Measurements from ENCODE around the gene COLEC12.

COLEC12 gene

DNA sequence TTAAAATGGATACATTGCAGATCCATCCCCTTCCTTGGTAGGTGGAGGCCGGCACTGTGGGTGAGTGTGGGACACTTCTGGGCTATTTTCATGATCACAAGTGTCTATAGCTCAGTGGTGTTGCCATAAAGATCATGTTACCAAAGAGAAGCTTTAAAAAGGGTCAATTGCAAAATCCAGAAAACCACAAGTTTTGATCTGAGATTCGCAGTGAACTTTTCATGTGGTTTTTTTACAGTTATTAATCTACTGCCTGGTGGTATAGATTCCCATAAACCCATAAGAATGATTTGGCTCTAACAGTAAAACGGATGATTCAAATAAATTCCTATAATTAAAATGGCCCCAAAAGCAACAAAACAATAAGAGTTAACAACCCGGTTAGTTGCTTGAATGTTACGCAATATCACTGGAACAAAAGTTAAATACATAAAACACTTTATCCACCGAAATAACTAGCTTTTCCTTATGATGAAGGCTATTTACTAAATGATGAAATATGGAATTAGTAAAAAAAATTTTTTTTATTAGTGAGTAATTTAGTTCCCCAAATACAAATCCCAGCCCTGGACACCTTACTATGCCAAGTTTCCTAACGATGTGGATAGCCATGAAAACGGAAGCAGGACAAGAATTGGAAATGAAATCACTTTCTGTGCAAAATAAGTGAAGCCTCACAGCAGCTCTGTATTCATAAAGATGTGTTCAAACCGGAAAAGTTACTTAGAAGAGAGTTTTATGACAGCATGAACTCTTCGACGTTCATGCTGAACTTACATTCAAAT lies 137.0 kb downstream of the COLEC12 start:
- H3K4me3 ChIP-seq (ENCODE audit: low read length), result no peak overlapping the region
- peak overlapping the region; percentile 40 for H3K27ac ChIP-seq (ENCODE audit: low read depth, low read length)
- H3K9ac ChIP-seq (ENCODE audit: low read length), result no peak overlapping the region
- H3K27me3 ChIP-seq (ENCODE audit: control insufficient read depth, insufficient read depth, low read length), result no peaks in the 10 kb centered on the region
- peaks cover 7% of the 10 kb centered on the region for H3K4me1 ChIP-seq (ENCODE audit: control insufficient read depth, insufficient read depth, low read length)
- H3K36me3 ChIP-seq (ENCODE audit: control insufficient read depth, insufficient read depth, low read length), result no peaks in the 10 kb centered on the region

DNA sequence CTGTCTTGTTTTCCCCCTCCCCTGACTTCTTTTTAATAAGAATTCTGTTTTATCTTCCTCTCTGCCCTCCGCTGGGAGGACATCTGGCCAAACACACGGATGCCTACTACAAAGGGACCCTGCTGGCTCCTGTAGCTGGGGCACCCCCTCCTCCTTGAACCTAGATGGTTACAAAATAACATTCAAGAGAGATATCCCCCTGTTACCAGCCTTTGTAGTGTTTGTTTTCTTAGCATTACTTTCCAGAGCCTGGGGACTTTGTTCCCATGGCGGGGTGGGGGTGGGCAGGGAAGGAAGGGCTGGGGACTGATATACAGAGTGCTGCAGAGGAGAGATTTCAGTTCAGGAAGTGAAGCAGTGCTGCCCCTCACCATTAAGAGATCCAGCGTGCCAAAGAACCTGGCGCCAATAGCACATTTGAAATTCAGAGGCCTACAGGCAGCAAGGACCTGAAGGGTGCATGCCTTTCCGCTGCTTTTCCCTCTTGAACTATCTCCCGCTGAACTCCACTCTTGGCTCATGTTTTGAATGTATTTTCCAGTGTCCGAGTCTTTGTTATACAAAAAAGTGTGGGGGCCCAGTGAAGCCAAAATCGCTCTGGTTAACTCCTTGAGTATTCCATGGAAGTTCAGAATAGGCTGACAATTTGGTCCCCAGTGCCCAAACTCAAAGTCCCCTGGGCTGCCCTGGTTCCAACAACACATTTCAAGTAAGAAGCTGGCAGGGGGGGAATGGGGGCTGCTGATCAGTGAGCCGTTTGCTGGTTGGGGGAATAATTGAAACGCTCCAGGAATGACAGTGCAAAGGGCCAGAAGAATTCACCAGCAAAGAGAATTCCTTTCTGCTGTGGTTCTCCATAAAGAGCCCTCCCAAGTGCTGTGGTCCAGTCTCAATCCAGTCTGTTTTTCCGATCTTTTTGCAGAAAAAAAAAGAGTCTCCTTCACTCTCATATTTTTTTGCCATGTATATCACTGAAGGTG lies 137.9 kb downstream of the COLEC12 start:
- Histone ChIP-seq H3K9ac (ENCODE audit: low read length) (no peak overlapping the region), H3K4me1 (ENCODE audit: control insufficient read depth, insufficient read depth, low read length) (peaks cover 4% of the 10 kb centered on the region), H3K27ac (ENCODE audit: low read depth, low read length) (peak overlapping the region; percentile 40), H3K36me3 (ENCODE audit: control insufficient read depth, insufficient read depth, low read length) (no peaks in the 10 kb centered on the region), H3K4me3 (ENCODE audit: low read length) (no peak overlapping the region), H3K27me3 (ENCODE audit: control insufficient read depth, insufficient read depth, low read length) (no peaks in the 10 kb centered on the region)

DNA sequence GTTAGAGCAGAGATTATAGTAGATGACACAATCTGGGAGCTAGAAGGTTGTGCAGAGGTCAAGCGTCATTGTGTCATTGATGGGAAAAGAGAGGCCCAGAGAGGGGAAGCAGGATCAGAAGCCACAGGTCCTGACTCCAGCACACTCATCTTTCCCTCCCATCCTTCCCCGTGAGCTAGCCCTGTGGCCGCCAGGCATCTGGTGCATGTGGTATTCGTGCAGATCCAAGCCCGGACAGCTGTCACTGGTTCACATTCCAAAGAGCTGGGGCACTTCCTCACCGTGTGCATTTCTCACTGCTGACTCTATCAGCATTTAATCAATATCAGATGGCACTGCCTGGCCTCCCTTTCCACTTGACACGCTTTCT lies 138.6 kb downstream of the COLEC12 start:
- no peaks in the 10 kb centered on the region for H3K27me3 ChIP-seq (ENCODE audit: control insufficient read depth, insufficient read depth, low read length)
- H3K9ac ChIP-seq (ENCODE audit: low read length), result no peak overlapping the region
- H3K36me3 ChIP-seq (ENCODE audit: control insufficient read depth, insufficient read depth, low read length), result no peaks in the 10 kb centered on the region
- no peak overlapping the region for H3K27ac ChIP-seq (ENCODE audit: low read depth, low read length)
- peaks cover 8% of the 10 kb centered on the region for H3K4me1 ChIP-seq (ENCODE audit: control insufficient read depth, insufficient read depth, low read length)
- no peak overlapping the region for H3K4me3 ChIP-seq (ENCODE audit: low read length)

- H3K4me3 ChIP-seq (ENCODE audit: low read length), result no peak overlapping the region
- H3K27ac ChIP-seq (ENCODE audit: low read depth, low read length), result no peak overlapping the region
- no peaks in the 10 kb centered on the region for H3K36me3 ChIP-seq (ENCODE audit: control insufficient read depth, insufficient read depth, low read length)
- no peaks in the 10 kb centered on the region for H3K27me3 ChIP-seq (ENCODE audit: control insufficient read depth, insufficient read depth, low read length)
- H3K9ac ChIP-seq (ENCODE audit: low read length), result no peak overlapping the region
- peaks cover 15% of the 10 kb centered on the region for H3K4me1 ChIP-seq (ENCODE audit: control insufficient read depth, insufficient read depth, low read length)
These were observed 139.3 kb downstream of the COLEC12 start for GRCh38 chr18:361100-361732.

DNA sequence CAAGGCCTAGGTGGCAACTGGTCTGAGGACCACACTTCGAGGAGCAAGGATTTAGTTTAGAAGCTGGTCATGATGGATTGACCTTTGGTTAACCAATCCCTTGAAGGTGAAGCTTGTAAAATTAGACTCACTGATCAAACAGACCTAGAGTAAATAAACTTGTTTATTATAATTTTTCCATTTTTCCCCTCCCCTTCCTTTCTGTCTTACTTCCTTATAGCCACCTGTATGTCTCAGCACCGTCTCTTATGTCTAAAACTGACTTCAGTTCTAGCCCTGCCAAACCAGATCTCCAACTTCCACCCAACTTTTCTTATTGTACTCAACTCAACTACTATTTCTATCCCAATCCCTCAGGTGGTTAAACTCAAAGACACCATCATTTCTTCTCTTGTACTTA lies 139.8 kb downstream of the COLEC12 start:
- H3K4me1 ChIP-seq (ENCODE audit: control insufficient read depth, insufficient read depth, low read length), result peaks cover 20% of the 10 kb centered on the region
- no peaks in the 10 kb centered on the region for H3K27me3 ChIP-seq (ENCODE audit: control insufficient read depth, insufficient read depth, low read length)
- no peak overlapping the region for H3K27ac ChIP-seq (ENCODE audit: low read depth, low read length)
- no peak overlapping the region for H3K9ac ChIP-seq (ENCODE audit: low read length)
- no peak overlapping the region for H3K4me3 ChIP-seq (ENCODE audit: low read length)
- H3K36me3 ChIP-seq (ENCODE audit: control insufficient read depth, insufficient read depth, low read length), result no peaks in the 10 kb centered on the region

DNA sequence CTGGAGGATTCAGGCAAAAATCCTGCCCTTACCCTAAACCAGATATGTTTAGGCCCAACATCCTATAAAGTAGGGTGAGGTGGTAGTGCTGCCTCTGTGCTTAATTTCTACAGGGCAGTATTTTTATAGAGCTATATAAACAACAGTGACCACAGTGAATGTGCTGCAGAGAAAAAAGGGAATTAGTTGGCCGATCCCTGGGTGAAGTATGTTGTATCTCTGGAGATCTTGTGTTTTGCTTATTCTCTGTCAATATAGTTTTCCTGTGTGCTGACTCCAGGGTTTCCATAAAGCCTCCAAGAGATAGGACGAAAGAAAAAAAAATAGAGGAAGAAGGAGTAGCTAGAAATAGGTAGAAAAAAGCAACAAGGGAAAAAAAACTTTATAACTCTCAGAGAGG lies 143.7 kb downstream of the COLEC12 start:
- H3K27ac ChIP-seq (ENCODE audit: low read depth, low read length), result peak overlapping the region; percentile 38
- no peaks in the 10 kb centered on the region for H3K36me3 ChIP-seq (ENCODE audit: control insufficient read depth, insufficient read depth, low read length)
- no peak overlapping the region for H3K4me3 ChIP-seq (ENCODE audit: low read length)
- H3K4me1 ChIP-seq (ENCODE audit: control insufficient read depth, insufficient read depth, low read length), result peaks cover 36% of the 10 kb centered on the region
- H3K27me3 ChIP-seq (ENCODE audit: control insufficient read depth, insufficient read depth, low read length), result no peaks in the 10 kb centered on the region
- no peak overlapping the region for H3K9ac ChIP-seq (ENCODE audit: low read length)

- no peak overlapping the region for H3K9ac ChIP-seq (ENCODE audit: low read length)
- no peak overlapping the region for H3K4me3 ChIP-seq (ENCODE audit: low read length)
- H3K27ac ChIP-seq (ENCODE audit: low read depth, low read length), result peak overlapping the region; percentile 38
- H3K36me3 ChIP-seq (ENCODE audit: control insufficient read depth, insufficient read depth, low read length), result no peaks in the 10 kb centered on the region
- H3K4me1 ChIP-seq (ENCODE audit: control insufficient read depth, insufficient read depth, low read length), result peaks cover 36% of the 10 kb centered on the region
- no peaks in the 10 kb centered on the region for H3K27me3 ChIP-seq (ENCODE audit: control insufficient read depth, insufficient read depth, low read length)
These were observed 144.8 kb downstream of the COLEC12 start for GRCh38 chr18:355678-356077.

DNA sequence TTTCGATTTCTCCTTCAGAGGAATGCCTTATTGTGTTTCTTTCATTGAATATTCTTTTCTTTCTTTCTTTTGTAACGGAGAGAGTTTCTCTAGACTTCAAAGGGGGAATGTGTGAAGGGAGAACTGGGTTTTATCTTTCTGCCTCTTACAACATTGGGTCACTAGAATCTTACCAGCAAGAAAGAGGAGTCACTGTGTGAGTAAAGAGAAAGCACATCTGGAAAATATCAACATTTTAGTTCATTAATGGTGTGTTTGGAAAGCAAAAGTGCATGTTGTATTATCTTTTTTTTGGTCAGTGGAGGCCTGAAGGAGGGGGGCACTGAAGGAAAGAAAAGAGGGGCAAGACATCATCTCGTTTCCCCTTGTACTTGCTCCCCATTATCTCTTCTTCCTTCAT lies 146.0 kb downstream of the COLEC12 start:
- Histone ChIP-seq H3K27me3 (ENCODE audit: control insufficient read depth, insufficient read depth, low read length) (no peaks in the 10 kb centered on the region), H3K27ac (ENCODE audit: low read depth, low read length) (peak overlapping the region; percentile 43), H3K36me3 (ENCODE audit: control insufficient read depth, insufficient read depth, low read length) (no peaks in the 10 kb centered on the region), H3K4me1 (ENCODE audit: control insufficient read depth, insufficient read depth, low read length) (peaks cover 36% of the 10 kb centered on the region), H3K4me3 (ENCODE audit: low read length) (no peak overlapping the region), H3K9ac (ENCODE audit: low read length) (no peak overlapping the region)

GRCh38 chr18:354003-354402 lies 146.5 kb downstream of the COLEC12 start:
- H3K9ac ChIP-seq (ENCODE audit: low read length), result no peak overlapping the region
- peak overlapping the region; percentile 43 for H3K27ac ChIP-seq (ENCODE audit: low read depth, low read length)
- no peak overlapping the region for H3K4me3 ChIP-seq (ENCODE audit: low read length)
- H3K4me1 ChIP-seq (ENCODE audit: control insufficient read depth, insufficient read depth, low read length), result peaks cover 36% of the 10 kb centered on the region
- H3K36me3 ChIP-seq (ENCODE audit: control insufficient read depth, insufficient read depth, low read length), result no peaks in the 10 kb centered on the region
- H3K27me3 ChIP-seq (ENCODE audit: control insufficient read depth, insufficient read depth, low read length), result no peaks in the 10 kb centered on the region

DNA sequence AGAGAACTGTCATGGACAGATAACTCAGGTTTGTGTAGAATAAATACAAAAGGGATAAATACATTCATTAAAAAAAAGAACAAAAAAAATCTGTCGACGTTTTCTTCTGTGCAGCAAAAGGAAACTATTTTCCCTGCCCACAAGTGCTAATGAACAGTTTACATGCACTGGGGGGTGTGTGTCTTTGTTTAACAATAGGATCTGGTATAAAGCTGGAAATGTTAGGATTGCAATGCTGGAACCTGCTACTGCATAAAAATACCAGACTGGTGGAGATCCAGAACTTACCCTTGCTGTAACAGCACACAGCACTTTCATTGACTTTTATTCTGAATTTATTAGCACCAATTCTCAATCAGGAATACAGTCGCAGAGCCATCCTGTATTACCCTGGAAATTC lies 148.1 kb downstream of the COLEC12 start:
- Histone ChIP-seq H3K4me3 (ENCODE audit: low read length) (no peak overlapping the region), H3K4me1 (ENCODE audit: control insufficient read depth, insufficient read depth, low read length) (peaks cover 36% of the 10 kb centered on the region), H3K36me3 (ENCODE audit: control insufficient read depth, insufficient read depth, low read length) (no peaks in the 10 kb centered on the region), H3K27me3 (ENCODE audit: control insufficient read depth, insufficient read depth, low read length) (no peaks in the 10 kb centered on the region), H3K9ac (ENCODE audit: low read length) (no peak overlapping the region), H3K27ac (ENCODE audit: low read depth, low read length) (no peak overlapping the region)

- Histone ChIP-seq H3K36me3 (ENCODE audit: control insufficient read depth, insufficient read depth, low read length) (no peaks in the 10 kb centered on the region), H3K4me1 (ENCODE audit: control insufficient read depth, insufficient read depth, low read length) (peaks cover 24% of the 10 kb centered on the region), H3K27ac (ENCODE audit: low read depth, low read length) (no peak overlapping the region), H3K4me3 (ENCODE audit: low read length) (no peak overlapping the region), H3K9ac (ENCODE audit: low read length) (no peak overlapping the region), H3K27me3 (ENCODE audit: control insufficient read depth, insufficient read depth, low read length) (no peaks in the 10 kb centered on the region)
These were observed 149.4 kb downstream of the COLEC12 start for GRCh38 chr18:350953-351572.

DNA sequence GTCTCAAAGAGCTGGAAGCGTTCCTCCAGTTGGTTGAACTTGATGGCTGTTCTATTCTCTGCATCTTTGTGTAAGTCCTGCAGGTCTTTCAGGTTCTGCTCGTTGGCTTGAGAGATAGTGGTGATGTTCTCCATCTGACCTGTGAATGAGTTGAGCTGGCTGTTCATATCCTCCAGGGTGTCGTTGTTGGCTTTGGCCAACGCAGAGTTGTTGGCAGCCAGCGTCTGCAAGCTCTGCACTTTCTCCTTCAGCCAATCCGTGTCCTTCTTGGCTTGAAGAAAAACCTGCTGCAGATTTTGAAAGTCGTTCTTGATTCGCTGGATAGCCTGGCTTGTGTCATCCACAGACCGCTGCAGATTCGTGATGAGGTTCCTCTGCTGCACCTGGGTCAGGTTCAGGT lies 153.9 kb downstream of the COLEC12 start:
- no peak overlapping the region for H3K9ac ChIP-seq (ENCODE audit: low read length)
- no peaks in the 10 kb centered on the region for H3K27me3 ChIP-seq (ENCODE audit: control insufficient read depth, insufficient read depth, low read length)
- peaks cover 3% of the 10 kb centered on the region for H3K4me1 ChIP-seq (ENCODE audit: control insufficient read depth, insufficient read depth, low read length)
- H3K4me3 ChIP-seq (ENCODE audit: low read length), result no peak overlapping the region
- no peaks in the 10 kb centered on the region for H3K36me3 ChIP-seq (ENCODE audit: control insufficient read depth, insufficient read depth, low read length)
- H3K27ac ChIP-seq (ENCODE audit: low read depth, low read length), result no peak overlapping the region

Data from rectal smooth muscle tissue (tissue), 1 donor.